Measurements from ENCODE around the gene DEDD.

DEDD gene

GRCh38 chr1:161132410-161133219 is at the start of gene DEDD:
DEDD (minus strand) TSS chr1:161132667; CDS start chr1:161124462, 8,205 bp downstream.
- in situ Hi-C loops (cut with HindIII; ENCODE audit: low pct_ligation_motif_present, low pct_unique_long_range_greater_than_20kb, low sequenced_read_pairs): no loop called here

GRCh38 chr1:161182214-161182613 is 49.7 kb upstream of the DEDD start:
- DNase-seq: peak; percentile 36
- in situ Hi-C loops (cut with HindIII; ENCODE audit: low pct_ligation_motif_present, low pct_unique_long_range_greater_than_20kb, low sequenced_read_pairs): no loop called here

More at GRCh38 chr1:161132410-161133219, at the start of gene DEDD:
- DNase-seq: peak; percentile 98

- DNase-seq: peak; percentile 24
- in situ Hi-C loops (cut with HindIII; ENCODE audit: low pct_ligation_motif_present, low pct_unique_long_range_greater_than_20kb, low sequenced_read_pairs): no loop called here
Measured at GRCh38 chr1:161180639-161181038, 48.2 kb upstream of the DEDD start.

- in situ Hi-C loops (cut with HindIII; ENCODE audit: low pct_ligation_motif_present, low pct_unique_long_range_greater_than_20kb, low sequenced_read_pairs): no loop called here
- DNase-seq: no peak
Measured at GRCh38 chr1:161179698-161180097, 47.2 kb upstream of the DEDD start.

- no peak for DNase-seq
- in situ Hi-C loops (cut with HindIII; ENCODE audit: low pct_ligation_motif_present, low pct_unique_long_range_greater_than_20kb, low sequenced_read_pairs): no loop called here
Measured at GRCh38 chr1:161177936-161178244, 45.4 kb upstream of the DEDD start.

- peak; percentile 82 for DNase-seq
- in situ Hi-C loops (cut with HindIII; ENCODE audit: low pct_ligation_motif_present, low pct_unique_long_range_greater_than_20kb, low sequenced_read_pairs): no loop called here
Measured at GRCh38 chr1:161177112-161177935, 44.9 kb upstream of the DEDD start, which contains the start of gene B4GALT3. B4GALT3 (minus strand) TSS chr1:161177507; CDS start chr1:161176060, 1,447 bp downstream.

GRCh38 chr1:161176468-161177111 is 44.1 kb upstream of the DEDD start:
- no peak for DNase-seq
- in situ Hi-C loops (cut with HindIII; ENCODE audit: low pct_ligation_motif_present, low pct_unique_long_range_greater_than_20kb, low sequenced_read_pairs): no loop called here

- in situ Hi-C loops (cut with HindIII; ENCODE audit: low pct_ligation_motif_present, low pct_unique_long_range_greater_than_20kb, low sequenced_read_pairs): no loop called here
Measured at GRCh38 chr1:161175771-161176453, 43.4 kb upstream of the DEDD start.

GRCh38 chr1:161174911-161175310 is 42.4 kb upstream of the DEDD start:
- in situ Hi-C loops (cut with HindIII; ENCODE audit: low pct_ligation_motif_present, low pct_unique_long_range_greater_than_20kb, low sequenced_read_pairs): no loop called here
- no peak for DNase-seq

More at GRCh38 chr1:161175771-161176453, 43.4 kb upstream of the DEDD start:
- no peak for DNase-seq

GRCh38 chr1:161173711-161174110 is 41.2 kb upstream of the DEDD start:
- in situ Hi-C loops (cut with HindIII; ENCODE audit: low pct_ligation_motif_present, low pct_unique_long_range_greater_than_20kb, low sequenced_read_pairs): no loop called here
- DNase-seq: no peak

GRCh38 chr1:161172776-161173376 is 40.4 kb upstream of the DEDD start:
- no peak for DNase-seq
- in situ Hi-C loops (cut with HindIII; ENCODE audit: low pct_ligation_motif_present, low pct_unique_long_range_greater_than_20kb, low sequenced_read_pairs): no loop called here

GRCh38 chr1:161172349-161172748 is 39.9 kb upstream of the DEDD start:
- in situ Hi-C loops (cut with HindIII; ENCODE audit: low pct_ligation_motif_present, low pct_unique_long_range_greater_than_20kb, low sequenced_read_pairs): no loop called here
- DNase-seq: no peak

- no peak for DNase-seq
- in situ Hi-C loops (cut with HindIII; ENCODE audit: low pct_ligation_motif_present, low pct_unique_long_range_greater_than_20kb, low sequenced_read_pairs): no loop called here
Measured at GRCh38 chr1:161171696-161172095, 39.2 kb upstream of the DEDD start.

GRCh38 chr1:161171191-161171590 is 38.7 kb upstream of the DEDD start:
- no peak for DNase-seq
- in situ Hi-C loops (cut with HindIII; ENCODE audit: low pct_ligation_motif_present, low pct_unique_long_range_greater_than_20kb, low sequenced_read_pairs): no loop called here

GRCh38 chr1:161168906-161169305 is 36.4 kb upstream of the DEDD start:
- DNase-seq: no peak
- in situ Hi-C loops (cut with HindIII; ENCODE audit: low pct_ligation_motif_present, low pct_unique_long_range_greater_than_20kb, low sequenced_read_pairs): no loop called here

- in situ Hi-C loops (cut with HindIII; ENCODE audit: low pct_ligation_motif_present, low pct_unique_long_range_greater_than_20kb, low sequenced_read_pairs): no loop called here
- peak; percentile 30 for DNase-seq
Measured at GRCh38 chr1:161166669-161167548, 34.4 kb upstream of the DEDD start.

All from ACHN (cell line).